VCaP (cell line): Measurements from ENCODE around the gene COPZ1.
"Not testable (repeated sequence)": the region's sequence is repeated elsewhere in the genome, so short reads cannot be mapped to it uniquely, and the experiment has no call there.

Source experiments
- H3K27ac ChIP-seq: fragments of 450-650 bp; 2 replicates; pipeline ENCODE4 v1.5.1; 2017
- CTCF ChIP-seq: fragments of 450-650 bp; conservative IDR thresholded peaks from 2 replicates; pipeline ENCODE4 v1.5.1; 2017; ENCODE audit warnings: mild to moderate bottlenecking, moderate library complexity

COPZ1 gene

GRCh38 chr12:54341378-54342300 is 16.7 kb downstream of the COPZ1 start:
- no peak overlapping the region for H3K27ac ChIP-seq

DNA sequence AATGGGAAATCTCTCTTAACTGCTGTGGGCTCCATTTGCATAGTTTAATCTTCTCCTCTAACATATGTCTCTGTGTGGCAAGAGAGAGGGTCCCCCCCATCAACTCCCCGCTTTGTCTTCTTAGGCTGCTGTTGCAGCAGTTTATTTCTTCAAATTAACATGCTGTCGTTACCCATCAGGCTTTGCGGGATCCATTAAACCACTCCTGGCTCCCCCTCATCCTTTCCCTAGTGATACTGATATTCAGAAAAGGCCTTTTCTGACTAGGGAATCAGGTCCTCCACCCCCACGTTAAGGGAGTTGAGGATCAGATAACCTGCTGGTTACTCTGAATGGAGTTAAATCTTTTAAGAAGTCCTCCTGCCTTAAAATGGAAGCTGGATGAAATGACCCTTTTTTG is 24.1 kb downstream of the COPZ1 start:
- no peak for TF ChIP-seq CTCF
- no peak overlapping the region for H3K27ac ChIP-seq

More at GRCh38 chr12:54341378-54342300, 16.7 kb downstream of the COPZ1 start:
- TF ChIP-seq CTCF: no peak

GRCh38 chr12:54349679-54350078 is 24.7 kb downstream of the COPZ1 start:
- no peak overlapping the region for H3K27ac ChIP-seq
- no peak for TF ChIP-seq CTCF

- no peak for TF ChIP-seq CTCF
- no peak overlapping the region for H3K27ac ChIP-seq
Measured at GRCh38 chr12:54350743-54351142, 25.8 kb downstream of the COPZ1 start.

GRCh38 chr12:54351341-54351740 is 26.4 kb downstream of the COPZ1 start:
- TF ChIP-seq CTCF: no peak
- H3K27ac ChIP-seq: no peak overlapping the region

GRCh38 chr12:54352022-54352531 is 27.1 kb downstream of the COPZ1 start:
- H3K27ac ChIP-seq: no peak overlapping the region
- TF ChIP-seq CTCF: no peak

DNA sequence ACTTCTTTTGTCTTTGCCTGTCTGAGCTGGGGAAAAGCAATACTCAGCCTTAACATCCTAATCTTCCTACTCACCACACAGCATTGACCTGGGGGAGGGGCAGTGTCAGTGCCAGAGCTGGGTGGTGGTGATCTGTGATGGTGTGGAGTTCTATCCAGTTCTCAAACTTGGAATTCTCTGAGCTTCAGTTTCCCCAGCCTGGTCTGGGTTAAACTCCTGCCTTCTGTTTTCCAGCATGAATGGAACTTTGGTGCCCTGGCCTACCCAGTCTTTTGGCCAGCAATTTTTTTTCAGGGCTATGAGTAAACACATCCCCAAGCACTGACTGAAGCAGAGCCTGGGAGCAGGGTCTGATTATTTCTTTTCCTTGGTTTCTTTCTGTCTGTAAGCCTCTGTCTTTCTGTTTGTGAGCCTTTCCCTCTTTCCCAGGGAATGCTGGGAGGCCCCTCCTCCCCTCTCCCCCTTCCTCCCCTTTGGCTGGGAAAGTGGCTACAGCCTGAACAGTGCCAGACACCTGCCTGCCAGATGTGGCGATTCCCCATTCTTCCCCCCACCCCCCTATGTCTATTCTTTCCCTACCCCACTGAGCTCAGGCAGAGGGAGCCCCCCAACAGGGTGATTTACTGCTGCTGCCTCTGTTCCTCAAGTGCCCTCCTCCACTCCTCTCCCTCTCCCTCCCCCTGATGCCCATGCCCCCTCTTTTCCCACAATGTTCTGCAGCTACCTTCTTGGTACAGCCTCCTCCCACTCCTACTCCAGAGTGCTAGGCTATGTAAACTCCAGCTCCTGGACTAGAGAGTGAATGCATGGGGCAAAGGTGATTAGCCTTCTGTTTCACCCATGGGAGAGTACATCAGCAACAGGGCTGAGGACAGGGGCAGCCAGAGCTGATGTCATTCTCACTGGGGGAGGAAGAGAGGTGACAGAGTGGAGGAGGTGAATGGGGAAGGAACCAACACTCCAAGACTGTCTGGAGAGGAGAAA is 28.3 kb downstream of the COPZ1 start:
- no peak for TF ChIP-seq CTCF
- H3K27ac ChIP-seq: no peak overlapping the region

- not testable (repeated sequence) for H3K27ac ChIP-seq
Measured at GRCh38 chr12:54354271-54354670, 29.3 kb downstream of the COPZ1 start.
